8988T (cell line): ENCODE data around the gene UFSP2.

Source experiments
- DNase-seq: peaks from one replicate; pipeline ENCODE4 v3.0.0; 2011

UFSP2 gene

GRCh38 chr4:185426960-185427688, 1.4 kb upstream of the UFSP2 start:
- no peak for DNase-seq

GRCh38 chr4:185424905-185425646, 688 bp downstream of the UFSP2 start:
- no peak for DNase-seq

GRCh38 chr4:185421366-185422124, 4.2 kb downstream of the UFSP2 start:
- no peak for DNase-seq

GRCh38 chr4:185416955-185417354, 8.8 kb downstream of the UFSP2 start:
- DNase-seq = no peak

GRCh38 chr4:185412412-185412811, 13.4 kb downstream of the UFSP2 start:
- no peak for DNase-seq

- no peak for DNase-seq
Measured at GRCh38 chr4:185411849-185412248, 13.9 kb downstream of the UFSP2 start.

GRCh38 chr4:185408432-185408831, 17.3 kb downstream of the UFSP2 start:
- DNase-seq = no peak

GRCh38 chr4:185405296-185405999, 20.3 kb downstream of the UFSP2 start:
- no peak for DNase-seq

- no peak for DNase-seq
Measured at GRCh38 chr4:185404031-185404430, 21.7 kb downstream of the UFSP2 start.

GRCh38 chr4:185399466-185399865, 26.3 kb downstream of the UFSP2 start:
- DNase-seq = no peak

GRCh38 chr4:185398618-185399017, 27.1 kb downstream of the UFSP2 start:
- no peak for DNase-seq

GRCh38 chr4:185396724-185397385, 28.9 kb downstream of the UFSP2 start, which contains the start of gene ANKRD37:
Gene ANKRD37, plus strand, starts transcription at chr4:185396841. Its CDS starts 83 bp downstream, at chr4:185396924.
- DNase-seq = peak; percentile 35

- peak; percentile 89 for DNase-seq
Measured at GRCh38 chr4:185395956-185396723, 29.6 kb downstream of the UFSP2 start.

GRCh38 chr4:185395238-185395955, 30.4 kb downstream of the UFSP2 start, which contains the start of gene LRP2BP:
Gene LRP2BP, minus strand, starts transcription at chr4:185395924. Its CDS starts 17,738 bp downstream, at chr4:185378186.
- no peak for DNase-seq

GRCh38 chr4:185394568-185395237, 31.1 kb downstream of the UFSP2 start:
- no peak for DNase-seq

GRCh38 chr4:185392156-185392555, 33.6 kb downstream of the UFSP2 start:
- no peak for DNase-seq

GRCh38 chr4:185390941-185391340, 34.8 kb downstream of the UFSP2 start:
- no peak for DNase-seq

GRCh38 chr4:185387957-185388356, 37.8 kb downstream of the UFSP2 start:
- DNase-seq = no peak

- no peak for DNase-seq
Measured at GRCh38 chr4:185384930-185385331, 40.8 kb downstream of the UFSP2 start.

GRCh38 chr4:185384061-185384460, 41.7 kb downstream of the UFSP2 start:
- DNase-seq = no peak
